Neural progenitor cell (in vitro differentiated cells): Measurements from ENCODE around the gene NEO1. TPM values are rescaled to one million over a fixed set of nuclear protein-coding genes. Genes with fewer than 3 reads are reported as not detected.

Experiments used
- DNase-seq: peaks from one replicate; pipeline ENCODE4 v3.0.0-alpha.2; 2016; ENCODE audit warnings: low spot score
- H2AFZ ChIP-seq: fragments of 200-600 bp; sonication (generic); replicated peaks from 2 replicates; pipeline ENCODE4 v1.6.1; 2016; ENCODE audit warnings: antibody characterized with exemption
- H3F3A ChIP-seq: fragments of 200-600 bp; sonication (generic); 2 replicates; pipeline ENCODE4 v1.6.1; 2016; ENCODE audit warnings: antibody characterized with exemption, low read depth
- H3K27ac ChIP-seq: fragments of 200-600 bp; sonication (generic); 2 replicates; pipeline ENCODE4 v1.5.1; 2016; ENCODE audit warnings: mild to moderate bottlenecking
- H3K27me3 ChIP-seq: fragments of 200-600 bp; sonication (generic); 2 replicates; pipeline ENCODE4 v1.6.1; 2016; ENCODE audit warnings: mild to moderate bottlenecking, moderate library complexity
- H3K36me3 ChIP-seq: fragments of 200-600 bp; sonication (generic); 2 replicates; pipeline ENCODE4 v1.5.1; 2016
- H3K4me1 ChIP-seq: fragments of 200-600 bp; sonication (generic); 2 replicates; pipeline ENCODE4 v1.6.1; 2016; ENCODE audit warnings: mixed run types
- H3K4me2 ChIP-seq: fragments of 200-600 bp; sonication (generic); 2 replicates; pipeline ENCODE4 v1.6.1; 2016
- H3K4me3 ChIP-seq: fragments of 200-600 bp; sonication (generic); 2 replicates; pipeline ENCODE4 v1.5.1; 2016
- H3K79me2 ChIP-seq: fragments of 200-600 bp; sonication (generic); 2 replicates; pipeline ENCODE4 v1.6.1; 2016; ENCODE audit warnings: low read depth
- H3K9ac ChIP-seq: fragments of 200-600 bp; sonication (generic); 2 replicates; pipeline ENCODE4 v1.6.1; 2016
- H3K9me3 ChIP-seq: fragments of 200-600 bp; sonication (generic); 2 replicates; pipeline ENCODE4 v1.5.1; 2016; ENCODE audit warnings: low read depth
- H4K20me1 ChIP-seq: fragments of 200-600 bp; sonication (generic); 2 replicates; pipeline ENCODE4 v1.6.1; 2016; ENCODE audit warnings: low read depth
- H3K27ac Mint-ChIP-seq: 3 replicates; pipeline ENCODE4 v1.8.0; 2021; ENCODE audit warnings: mixed read lengths
- H3K27me3 Mint-ChIP-seq: 2 replicates; pipeline ENCODE4 v1.8.0; 2022; ENCODE audit warnings: low read depth, mild to moderate bottlenecking, inconsistent platforms, moderate library complexity, mixed read lengths; ENCODE audit not compliant: insufficient read depth
- H3K36me3 Mint-ChIP-seq: 3 replicates; pipeline ENCODE4 v1.8.0; 2021; ENCODE audit warnings: mixed read lengths
- H3K4me1 Mint-ChIP-seq: 3 replicates; pipeline ENCODE4 v1.8.0; 2021; ENCODE audit warnings: mixed read lengths
- H3K4me3 Mint-ChIP-seq: 3 replicates; pipeline ENCODE4 v1.8.0; 2021; ENCODE audit warnings: mild to moderate bottlenecking, moderate library complexity, mixed read lengths
- H3K9me3 Mint-ChIP-seq: 3 replicates; pipeline ENCODE4 v1.8.0; 2020; ENCODE audit warnings: mixed read lengths
- CTCF ChIP-seq: fragments of 200-600 bp; sonication (generic); IDR thresholded peaks from 2 replicates; pipeline ENCODE4 v1.5.1; 2017; ENCODE audit warnings: antibody characterized with exemption, mild to moderate bottlenecking
- EZH2 ChIP-seq: fragments of 200-600 bp; sonication (generic); IDR thresholded peaks from 2 replicates; pipeline ENCODE4 v1.6.1; 2017; ENCODE audit warnings: antibody characterized with exemption, mild to moderate bottlenecking, moderate library complexity
- EZH2phosphoT487 ChIP-seq: fragments of 200-600 bp; sonication (generic); IDR thresholded peaks from 2 replicates; pipeline ENCODE4 v1.6.1; 2017; ENCODE audit warnings: antibody characterized with exemption
- total RNA-seq: library from RNA; depleted of rRNA; stranded (reverse); fragments of >200 nt; gene quantifications from 2 replicates; pipeline ENCODE4 v1.2.3, GENCODE V29; 2015; ENCODE audit warnings: low replicate concordance

The NEO1 gene
- total RNA-seq, 1 donor from 2014 or later = 77.9 TPM

GRCh38 chr15:73328981-73329380, 276.7 kb downstream of the NEO1 start:
- H4K20me1 ChIP-seq = no peaks in the 10 kb centered on the region
- no peaks in the 10 kb centered on the region for H3F3A ChIP-seq
- no peaks in the 10 kb centered on the region for H3K4me1 ChIP-seq
- TF ChIP-seq CTCF (no peak), EZH2phosphoT487 (no peak), EZH2 (no peak)
- no peaks in the 10 kb centered on the region for H3K36me3 Mint-ChIP-seq
- no peaks in the 10 kb centered on the region for H3K9me3 ChIP-seq
- no peak for DNase-seq
- no peaks in the 10 kb centered on the region for H3K27me3 Mint-ChIP-seq
- H3K4me1 Mint-ChIP-seq = peaks cover 12% of the 10 kb centered on the region
- no peaks in the 10 kb centered on the region for H3K27me3 ChIP-seq
- H3K4me3 ChIP-seq = no peak overlapping the region
- H3K9me3 Mint-ChIP-seq = no peaks in the 10 kb centered on the region
- H3K36me3 ChIP-seq = no peaks in the 10 kb centered on the region
- H3K9ac ChIP-seq = no peak overlapping the region
- H3K27ac Mint-ChIP-seq = no peak overlapping the region
- H3K27ac ChIP-seq = no peak overlapping the region
- H3K4me2 ChIP-seq = no peak overlapping the region
- H3K4me3 Mint-ChIP-seq = no peak overlapping the region
- H3K79me2 ChIP-seq = no peaks in the 10 kb centered on the region
- no peak overlapping the region for H2AFZ ChIP-seq

GRCh38 chr15:73329501-73330200, 277.4 kb downstream of the NEO1 start:
- H4K20me1 ChIP-seq = no peaks in the 10 kb centered on the region
- Mint-ChIP-seq H3K36me3 (no peaks in the 10 kb centered on the region), H3K9me3 (no peaks in the 10 kb centered on the region), H3K4me1 (peaks cover 12% of the 10 kb centered on the region), H3K4me3 (no peak overlapping the region), H3K27ac (peak overlapping the region; percentile 75), H3K27me3 (no peaks in the 10 kb centered on the region)
- TF ChIP-seq CTCF = no peak
- no peak for TF ChIP-seq EZH2
- TF ChIP-seq EZH2phosphoT487 = no peak
- H3K27ac ChIP-seq = no peak overlapping the region
- H3K4me1 ChIP-seq = no peaks in the 10 kb centered on the region
- H3K79me2 ChIP-seq = no peaks in the 10 kb centered on the region
- H3K9ac ChIP-seq = no peak overlapping the region
- no peaks in the 10 kb centered on the region for H3K9me3 ChIP-seq
- DNase-seq = no peak
- no peak overlapping the region for H3K4me2 ChIP-seq
- no peak overlapping the region for H3K4me3 ChIP-seq
- H3F3A ChIP-seq = no peaks in the 10 kb centered on the region
- H2AFZ ChIP-seq = no peak overlapping the region
- H3K27me3 ChIP-seq = no peaks in the 10 kb centered on the region
- H3K36me3 ChIP-seq = no peaks in the 10 kb centered on the region

- DNase-seq = no peak
- Mint-ChIP-seq H3K9me3 (no peaks in the 10 kb centered on the region), H3K4me3 (no peak overlapping the region), H3K27me3 (no peaks in the 10 kb centered on the region), H3K27ac (peak overlapping the region; percentile 75), H3K4me1 (peaks cover 12% of the 10 kb centered on the region), H3K36me3 (no peaks in the 10 kb centered on the region)
- no peak for TF ChIP-seq EZH2
- TF ChIP-seq CTCF = no peak
- no peak for TF ChIP-seq EZH2phosphoT487
- no peaks in the 10 kb centered on the region for H3K79me2 ChIP-seq
- H4K20me1 ChIP-seq = no peaks in the 10 kb centered on the region
- H3K36me3 ChIP-seq = no peaks in the 10 kb centered on the region
- H3K9me3 ChIP-seq = no peaks in the 10 kb centered on the region
- H3K27me3 ChIP-seq = no peaks in the 10 kb centered on the region
- H3K4me1 ChIP-seq = no peaks in the 10 kb centered on the region
- H3F3A ChIP-seq = no peaks in the 10 kb centered on the region
- H3K27ac ChIP-seq = no peak overlapping the region
- no peak overlapping the region for H2AFZ ChIP-seq
- H3K4me2 ChIP-seq = no peak overlapping the region
- no peak overlapping the region for H3K9ac ChIP-seq
- H3K4me3 ChIP-seq = no peak overlapping the region
Measured at GRCh38 chr15:73330206-73331051, 278.2 kb downstream of the NEO1 start.
